Measurements from ENCODE around the gene GUCA2B.

GUCA2B gene

DNA sequence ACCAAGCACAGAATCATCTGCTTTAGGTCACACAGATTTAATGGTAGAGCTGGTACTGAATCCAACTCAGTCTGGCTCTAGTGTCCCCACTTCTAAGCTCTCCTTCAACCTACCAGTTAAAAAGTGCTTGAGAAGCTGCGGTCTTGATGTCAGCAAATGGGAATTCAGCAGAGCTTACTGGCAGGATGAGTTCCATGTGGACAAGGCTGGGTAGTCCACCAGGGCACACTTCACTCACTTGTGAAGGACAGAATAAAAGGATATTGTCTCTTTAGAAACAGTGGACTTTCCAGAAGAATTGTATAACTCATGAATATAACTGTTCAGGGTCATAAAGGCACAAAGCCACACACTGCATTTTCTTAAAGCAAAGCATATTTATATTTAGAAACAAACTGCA is 35.1 kb upstream of the GUCA2B start:
- Histone ChIP-seq H3K4me3 (replicated peaks; ENCODE audit: insufficient read depth, low read length) (no peak overlapping the region), H3K27ac (replicated peaks) (no peak overlapping the region), H3K27me3 (ENCODE audit: insufficient read depth, poor library complexity, severe bottlenecking) (peaks cover 2% of the 10 kb centered on the region)
- TF ChIP-seq, protein P1, sequence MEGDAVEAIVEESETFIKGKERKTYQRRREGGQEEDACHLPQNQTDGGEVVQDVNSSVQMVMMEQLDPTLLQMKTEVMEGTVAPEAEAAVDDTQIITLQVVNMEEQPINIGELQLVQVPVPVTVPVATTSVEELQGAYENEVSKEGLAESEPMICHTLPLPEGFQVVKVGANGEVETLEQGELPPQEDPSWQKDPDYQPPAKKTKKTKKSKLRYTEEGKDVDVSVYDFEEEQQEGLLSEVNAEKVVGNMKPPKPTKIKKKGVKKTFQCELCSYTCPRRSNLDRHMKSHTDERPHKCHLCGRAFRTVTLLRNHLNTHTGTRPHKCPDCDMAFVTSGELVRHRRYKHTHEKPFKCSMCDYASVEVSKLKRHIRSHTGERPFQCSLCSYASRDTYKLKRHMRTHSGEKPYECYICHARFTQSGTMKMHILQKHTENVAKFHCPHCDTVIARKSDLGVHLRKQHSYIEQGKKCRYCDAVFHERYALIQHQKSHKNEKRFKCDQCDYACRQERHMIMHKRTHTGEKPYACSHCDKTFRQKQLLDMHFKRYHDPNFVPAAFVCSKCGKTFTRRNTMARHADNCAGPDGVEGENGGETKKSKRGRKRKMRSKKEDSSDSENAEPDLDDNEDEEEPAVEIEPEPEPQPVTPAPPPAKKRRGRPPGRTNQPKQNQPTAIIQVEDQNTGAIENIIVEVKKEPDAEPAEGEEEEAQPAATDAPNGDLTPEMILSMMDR (IDR thresholded peaks at IDR 0.05; ENCODE audit: insufficient read depth, low read length): no peak
- TF ChIP-seq POLR2AphosphoS5 (IDR thresholded peaks at IDR 0.05; ENCODE audit: low read depth): no peak
- TF ChIP-seq, protein P2, sequence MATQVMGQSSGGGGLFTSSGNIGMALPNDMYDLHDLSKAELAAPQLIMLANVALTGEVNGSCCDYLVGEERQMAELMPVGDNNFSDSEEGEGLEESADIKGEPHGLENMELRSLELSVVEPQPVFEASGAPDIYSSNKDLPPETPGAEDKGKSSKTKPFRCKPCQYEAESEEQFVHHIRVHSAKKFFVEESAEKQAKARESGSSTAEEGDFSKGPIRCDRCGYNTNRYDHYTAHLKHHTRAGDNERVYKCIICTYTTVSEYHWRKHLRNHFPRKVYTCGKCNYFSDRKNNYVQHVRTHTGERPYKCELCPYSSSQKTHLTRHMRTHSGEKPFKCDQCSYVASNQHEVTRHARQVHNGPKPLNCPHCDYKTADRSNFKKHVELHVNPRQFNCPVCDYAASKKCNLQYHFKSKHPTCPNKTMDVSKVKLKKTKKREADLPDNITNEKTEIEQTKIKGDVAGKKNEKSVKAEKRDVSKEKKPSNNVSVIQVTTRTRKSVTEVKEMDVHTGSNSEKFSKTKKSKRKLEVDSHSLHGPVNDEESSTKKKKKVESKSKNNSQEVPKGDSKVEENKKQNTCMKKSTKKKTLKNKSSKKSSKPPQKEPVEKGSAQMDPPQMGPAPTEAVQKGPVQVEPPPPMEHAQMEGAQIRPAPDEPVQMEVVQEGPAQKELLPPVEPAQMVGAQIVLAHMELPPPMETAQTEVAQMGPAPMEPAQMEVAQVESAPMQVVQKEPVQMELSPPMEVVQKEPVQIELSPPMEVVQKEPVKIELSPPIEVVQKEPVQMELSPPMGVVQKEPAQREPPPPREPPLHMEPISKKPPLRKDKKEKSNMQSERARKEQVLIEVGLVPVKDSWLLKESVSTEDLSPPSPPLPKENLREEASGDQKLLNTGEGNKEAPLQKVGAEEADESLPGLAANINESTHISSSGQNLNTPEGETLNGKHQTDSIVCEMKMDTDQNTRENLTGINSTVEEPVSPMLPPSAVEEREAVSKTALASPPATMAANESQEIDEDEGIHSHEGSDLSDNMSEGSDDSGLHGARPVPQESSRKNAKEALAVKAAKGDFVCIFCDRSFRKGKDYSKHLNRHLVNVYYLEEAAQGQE (IDR thresholded peaks at IDR 0.05; ENCODE audit: insufficient replicate concordance, low read depth): no peak
- TF ChIP-seq SPI1 (IDR thresholded peaks at IDR 0.05; ENCODE audit: borderline replicate concordance, low read depth): no peak
- TF ChIP-seq GABPA (IDR thresholded peaks at IDR 0.05; ENCODE audit: low read depth): no peak
- no peak for DNase-seq (ENCODE audit: low read depth in 1 of 2, low spot score in 1 of 2)

DNA sequence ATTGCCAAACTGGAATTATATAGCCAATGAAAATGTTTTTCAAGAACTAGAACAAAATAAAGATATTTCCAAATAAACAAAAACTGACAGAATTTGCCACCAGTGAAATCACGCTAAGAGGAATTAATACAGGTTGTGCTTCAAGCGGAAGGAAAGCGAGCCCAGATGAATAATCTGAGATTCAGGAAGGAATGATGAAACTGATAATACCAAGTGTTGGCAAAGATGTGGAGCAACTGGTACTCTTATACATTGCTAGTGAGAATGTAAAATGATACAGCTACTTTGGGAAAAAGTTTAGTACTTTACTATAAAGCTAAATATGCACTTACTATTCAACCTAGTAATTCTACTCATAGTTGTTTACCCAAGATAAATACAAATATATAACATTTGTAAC is 30.8 kb upstream of the GUCA2B start:
- TF ChIP-seq, protein P2 (IDR thresholded peaks at IDR 0.05; ENCODE audit: insufficient replicate concordance, low read depth): no peak
- TF ChIP-seq GABPA (IDR thresholded peaks at IDR 0.05; ENCODE audit: low read depth) (no peak), SPI1 (IDR thresholded peaks at IDR 0.05; ENCODE audit: borderline replicate concordance, low read depth) (no peak), POLR2AphosphoS5 (IDR thresholded peaks at IDR 0.05; ENCODE audit: low read depth) (no peak)
- TF ChIP-seq, protein P1 (IDR thresholded peaks at IDR 0.05; ENCODE audit: insufficient read depth, low read length): no peak
- DNase-seq (ENCODE audit: low read depth in 1 of 2, low spot score in 1 of 2): no peak
- no peaks in the 10 kb centered on the region for H3K27me3 ChIP-seq (ENCODE audit: insufficient read depth, poor library complexity, severe bottlenecking)
- no peak overlapping the region for H3K27ac ChIP-seq (replicated peaks)
- H3K4me3 ChIP-seq (replicated peaks; ENCODE audit: insufficient read depth, low read length): no peak overlapping the region

DNA sequence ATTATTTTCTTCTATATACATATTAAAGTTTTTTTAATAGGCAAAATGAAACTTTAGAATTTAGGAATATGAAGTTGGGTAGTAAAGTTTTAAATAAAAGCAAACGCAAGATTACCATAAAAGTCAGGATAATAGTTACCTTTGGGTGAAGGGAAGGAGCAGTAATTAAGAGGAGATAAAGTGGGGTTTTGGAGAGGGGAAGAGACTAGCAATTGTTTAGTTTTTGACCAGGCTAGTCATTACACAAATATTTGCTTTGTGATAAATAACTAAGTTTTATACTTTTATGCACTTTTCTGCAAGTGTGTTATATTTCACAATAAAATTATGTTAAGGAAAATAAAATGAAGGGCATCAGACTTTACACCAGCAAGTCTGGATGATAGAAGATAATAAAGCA is 27.7 kb upstream of the GUCA2B start:
- no peak overlapping the region for H3K27ac ChIP-seq (replicated peaks)
- no peak for DNase-seq (ENCODE audit: low read depth in 1 of 2, low spot score in 1 of 2)
- H3K27me3 ChIP-seq (ENCODE audit: insufficient read depth, poor library complexity, severe bottlenecking): no peaks in the 10 kb centered on the region
- no peak overlapping the region for H3K4me3 ChIP-seq (replicated peaks; ENCODE audit: insufficient read depth, low read length)
- TF ChIP-seq, protein P1 (IDR thresholded peaks at IDR 0.05; ENCODE audit: insufficient read depth, low read length): no peak
- no peak for TF ChIP-seq GABPA (IDR thresholded peaks at IDR 0.05; ENCODE audit: low read depth)
- TF ChIP-seq SPI1 (IDR thresholded peaks at IDR 0.05; ENCODE audit: borderline replicate concordance, low read depth): no peak
- no peak for TF ChIP-seq POLR2AphosphoS5 (IDR thresholded peaks at IDR 0.05; ENCODE audit: low read depth)
- TF ChIP-seq, protein P2 (IDR thresholded peaks at IDR 0.05; ENCODE audit: insufficient replicate concordance, low read depth): no peak
